Cardiac septum (tissue), 1 donor: ENCODE measurements around the gene ARSB. TPM values are rescaled to one million over a fixed set of nuclear protein-coding genes. Genes with fewer than 3 reads are reported as not detected.
"Not testable (repeated sequence)": the region's sequence is repeated elsewhere in the genome, so short reads cannot be mapped to it uniquely, and the experiment has no call there.

ENCODE experiments used
- DNase-seq: peaks from one replicate; pipeline ENCODE4 v3.0.0-alpha.2; 2020; ENCODE audit warnings: low spot score
- intact Hi-C: fragments of 100-400 bp; cut with DNase I; formaldehyde crosslinking; loops from one replicate; pipeline ENCODE4 v1.14.0; 2022
- total RNA-seq: library from RNA; stranded (reverse); fragmentation: NEBNext Ultra II Directional; extraction: Animal tissue kit (Norgen Biotek cat#: 25700); gene quantifications from one replicate; pipeline ENCODE4 v1.2.1, GENCODE V29; 2021
- donor health status: DM: no; HTN: no; CAD: no.

Gene ARSB
- total RNA-seq, 1 donor from 2014 or later, result 13.5 TPM

GRCh38 chr5:78747705-78748359 lies 237.3 kb downstream of the ARSB start:
- DNase-seq, result no peak
- intact Hi-C loops, result no loop called here

- intact Hi-C loops, result no loop called here
- no peak for DNase-seq
Observed at GRCh38 chr5:78747055-78747454, 238.1 kb downstream of the ARSB start.

GRCh38 chr5:78746021-78746770 lies 238.9 kb downstream of the ARSB start:
- intact Hi-C loops, result no loop called here
- DNase-seq, result no peak

- DNase-seq, result no peak
- intact Hi-C loops, result no loop called here
Observed at GRCh38 chr5:78744951-78745534, 240.1 kb downstream of the ARSB start.

- no peak for DNase-seq
- intact Hi-C loops, result no loop called here
Observed at GRCh38 chr5:78741019-78741418, 244.1 kb downstream of the ARSB start.

- intact Hi-C loops, result no loop called here
- DNase-seq, result no peak
Observed at GRCh38 chr5:78738693-78739300, 246.3 kb downstream of the ARSB start.

- intact Hi-C loops, result no loop called here
- DNase-seq, result no peak
Observed at GRCh38 chr5:78738104-78738503, 247.0 kb downstream of the ARSB start.

- no peak for DNase-seq
- intact Hi-C loops, result no loop called here
Observed at GRCh38 chr5:78735834-78736463, 249.2 kb downstream of the ARSB start.

GRCh38 chr5:78734950-78735349 lies 250.2 kb downstream of the ARSB start:
- no peak for DNase-seq
- intact Hi-C loops, result no loop called here

GRCh38 chr5:78734094-78734845 lies 250.8 kb downstream of the ARSB start:
- no peak for DNase-seq
- intact Hi-C loops, result no loop called here

GRCh38 chr5:78732721-78733120 lies 252.4 kb downstream of the ARSB start:
- DNase-seq, intact Hi-C loops: not testable (repeated sequence)

GRCh38 chr5:78731884-78732283 lies 253.2 kb downstream of the ARSB start:
- no peak for DNase-seq

GRCh38 chr5:78730300-78731094 lies 254.6 kb downstream of the ARSB start:
- intact Hi-C loops, result no loop called here
- no peak for DNase-seq

More at GRCh38 chr5:78731884-78732283, 253.2 kb downstream of the ARSB start:
- intact Hi-C loops, result no loop called here

- DNase-seq, result no peak
- intact Hi-C loops, result no loop called here
Observed at GRCh38 chr5:78727786-78728761, 257.0 kb downstream of the ARSB start.
